ENCODE results near the gene SENP1. TPM values are rescaled to one million over a fixed set of nuclear protein-coding genes. Genes with fewer than 3 reads are reported as not detected.
A peak's percentile ranks its signal among the peaks of the same experiment; 100 is the strongest.
"Not testable (repeated sequence)": the region's sequence is repeated elsewhere in the genome, so short reads cannot be mapped to it uniquely, and the experiment has no call there.

Gene SENP1
- total and polyA plus RNA-seq, 2 donors, result 6.7 to 38.2 TPM

- WGBS, result 89% methylated on average over 4 of the region's 4 CpGs
- DNase-seq (ENCODE audit: extremely low spot score), result no peak
- Histone ChIP-seq H3K4me3 (ENCODE audit: low read depth, low read length) (no peak overlapping the region), H3K4me1 (ENCODE audit: insufficient read depth) (no peaks in the 10 kb centered on the region), H3K36me3 (ENCODE audit: insufficient read depth) (peaks cover 2% of the 10 kb centered on the region), H3K27ac (ENCODE audit: low read depth) (no peak overlapping the region)
These were observed 17.3 kb upstream of the SENP1 start for GRCh38 chr12:48123169-48123568.

- H3K27ac ChIP-seq (ENCODE audit: low read depth), result no peak overlapping the region
- DNase-seq (ENCODE audit: extremely low spot score), result no peak
- H3K4me3 ChIP-seq (ENCODE audit: low read depth, low read length), result no peak overlapping the region
- WGBS, result 92% methylated on average over 2 of the region's 2 CpGs
- H3K36me3 ChIP-seq (ENCODE audit: insufficient read depth), result peaks cover 2% of the 10 kb centered on the region
- H3K4me1 ChIP-seq (ENCODE audit: insufficient read depth), result no peaks in the 10 kb centered on the region
These were observed 16.4 kb upstream of the SENP1 start for GRCh38 chr12:48122065-48122834.

GRCh38 chr12:48121522-48121921, 15.6 kb upstream of the SENP1 start:
- Histone ChIP-seq H3K4me1 (ENCODE audit: insufficient read depth) (no peaks in the 10 kb centered on the region), H3K4me3 (ENCODE audit: low read depth, low read length) (no peak overlapping the region), H3K36me3 (ENCODE audit: insufficient read depth) (peaks cover 2% of the 10 kb centered on the region), H3K27ac (ENCODE audit: low read depth) (no peak overlapping the region)
- WGBS, result 93% methylated on average over 1 of the region's 1 CpG
- DNase-seq (ENCODE audit: extremely low spot score), result no peak

- no peak for DNase-seq (ENCODE audit: extremely low spot score)
- Histone ChIP-seq H3K36me3 (ENCODE audit: insufficient read depth) (peaks cover 2% of the 10 kb centered on the region), H3K27ac (ENCODE audit: low read depth) (peak overlapping the region; percentile 18), H3K4me3 (ENCODE audit: low read depth, low read length) (peak overlapping the region; percentile 53), H3K4me1 (ENCODE audit: insufficient read depth) (no peaks in the 10 kb centered on the region)
- WGBS, result 6% methylated on average over 5 of the region's 5 CpGs
These were observed 13.9 kb upstream of the SENP1 start for GRCh38 chr12:48119834-48120195.

- Histone ChIP-seq H3K36me3 (ENCODE audit: insufficient read depth) (peaks cover 2% of the 10 kb centered on the region), H3K27ac (ENCODE audit: low read depth) (peak within 1 kb of the TSS; percentile 18), H3K4me1 (ENCODE audit: insufficient read depth) (no peaks in the 10 kb centered on the region), H3K4me3 (ENCODE audit: low read depth, low read length) (peak within 1 kb of the TSS; percentile 53)
- DNase-seq (ENCODE audit: extremely low spot score), result peak; percentile 84
- WGBS, result under 1% methylated on average over 20 of the region's 20 CpGs
These were observed 13.4 kb upstream of the SENP1 start, which contains the start of gene PFKM for GRCh38 chr12:48119078-48119833. PFKM (plus strand) TSS chr12:48119364; CDS start chr12:48122775, 3,411 bp downstream.

GRCh38 chr12:48118284-48118871, 12.5 kb upstream of the SENP1 start:
- Histone ChIP-seq H3K36me3 (ENCODE audit: insufficient read depth) (peaks cover 2% of the 10 kb centered on the region), H3K27ac (ENCODE audit: low read depth) (no peak overlapping the region), H3K4me3 (ENCODE audit: low read depth, low read length) (peak overlapping the region; percentile 53), H3K4me1 (ENCODE audit: insufficient read depth) (no peaks in the 10 kb centered on the region)
- WGBS, result 18% methylated on average over 3 of the region's 3 CpGs
- DNase-seq (ENCODE audit: extremely low spot score), result no peak

GRCh38 chr12:48115957-48116356, 10.1 kb upstream of the SENP1 start:
- H3K4me1 ChIP-seq (ENCODE audit: insufficient read depth), result no peaks in the 10 kb centered on the region
- no peak for DNase-seq (ENCODE audit: extremely low spot score)
- WGBS, result 90% methylated on average over 1 of the region's 1 CpG
- H3K27ac ChIP-seq (ENCODE audit: low read depth), result no peak overlapping the region
- no peaks in the 10 kb centered on the region for H3K36me3 ChIP-seq (ENCODE audit: insufficient read depth)
- H3K4me3 ChIP-seq (ENCODE audit: low read depth, low read length), result no peak overlapping the region

- H3K4me3 ChIP-seq (ENCODE audit: low read depth, low read length); DNase-seq (ENCODE audit: extremely low spot score); H3K27ac ChIP-seq (ENCODE audit: low read depth); H3K36me3 ChIP-seq (ENCODE audit: insufficient read depth); H3K4me1 ChIP-seq (ENCODE audit: insufficient read depth): not testable (repeated sequence)
- WGBS, result 94% methylated on average over 5 of the region's 5 CpGs
These were observed 5.4 kb upstream of the SENP1 start for GRCh38 chr12:48111312-48111693.

GRCh38 chr12:48110691-48111311, 4.9 kb upstream of the SENP1 start:
- Histone ChIP-seq H3K4me3 (ENCODE audit: low read depth, low read length) (no peak overlapping the region), H3K4me1 (ENCODE audit: insufficient read depth) (no peaks in the 10 kb centered on the region), H3K36me3 (ENCODE audit: insufficient read depth) (no peaks in the 10 kb centered on the region), H3K27ac (ENCODE audit: low read depth) (no peak overlapping the region)
- 82% methylated on average over 1 of the region's 1 CpG for WGBS
- no peak for DNase-seq (ENCODE audit: extremely low spot score)

- DNase-seq (ENCODE audit: extremely low spot score), result no peak
- Histone ChIP-seq H3K36me3 (ENCODE audit: insufficient read depth) (no peaks in the 10 kb centered on the region), H3K4me3 (ENCODE audit: low read depth, low read length) (no peak overlapping the region), H3K27ac (ENCODE audit: low read depth) (no peak overlapping the region), H3K4me1 (ENCODE audit: insufficient read depth) (no peaks in the 10 kb centered on the region)
These were observed 3.5 kb upstream of the SENP1 start for GRCh38 chr12:48109424-48109823.

GRCh38 chr12:48106681-48107613, 1.1 kb upstream of the SENP1 start:
- Histone ChIP-seq H3K4me3 (ENCODE audit: low read depth, low read length) (peak overlapping the region; percentile 94), H3K4me1 (ENCODE audit: insufficient read depth) (no peaks in the 10 kb centered on the region), H3K27ac (ENCODE audit: low read depth) (peak overlapping the region; percentile 85), H3K36me3 (ENCODE audit: insufficient read depth) (no peaks in the 10 kb centered on the region)
- WGBS, result 75% methylated on average over 5 of the region's 5 CpGs
- no peak for DNase-seq (ENCODE audit: extremely low spot score)

GRCh38 chr12:48105321-48105866, 485 bp downstream of the SENP1 start:
- Histone ChIP-seq H3K27ac (ENCODE audit: low read depth) (peak overlapping the region; percentile 85), H3K36me3 (ENCODE audit: insufficient read depth) (no peaks in the 10 kb centered on the region), H3K4me3 (ENCODE audit: low read depth, low read length) (peak overlapping the region; percentile 94), H3K4me1 (ENCODE audit: insufficient read depth) (no peaks in the 10 kb centered on the region)
- DNase-seq (ENCODE audit: extremely low spot score), result no peak
- under 1% methylated on average over 30 of the region's 30 CpGs for WGBS

Data from urinary bladder (tissue), 4 donors.